Measurements from ENCODE around the gene SYN1. TPM values are rescaled to one million over a fixed set of nuclear protein-coding genes. Genes with fewer than 3 reads are reported as not detected.

SYN1 gene
- polyA plus RNA-seq, 2 of the 4 experiments (the other 2 are of a cell fraction): 0.05 TPM; not detected in 1

DNA sequence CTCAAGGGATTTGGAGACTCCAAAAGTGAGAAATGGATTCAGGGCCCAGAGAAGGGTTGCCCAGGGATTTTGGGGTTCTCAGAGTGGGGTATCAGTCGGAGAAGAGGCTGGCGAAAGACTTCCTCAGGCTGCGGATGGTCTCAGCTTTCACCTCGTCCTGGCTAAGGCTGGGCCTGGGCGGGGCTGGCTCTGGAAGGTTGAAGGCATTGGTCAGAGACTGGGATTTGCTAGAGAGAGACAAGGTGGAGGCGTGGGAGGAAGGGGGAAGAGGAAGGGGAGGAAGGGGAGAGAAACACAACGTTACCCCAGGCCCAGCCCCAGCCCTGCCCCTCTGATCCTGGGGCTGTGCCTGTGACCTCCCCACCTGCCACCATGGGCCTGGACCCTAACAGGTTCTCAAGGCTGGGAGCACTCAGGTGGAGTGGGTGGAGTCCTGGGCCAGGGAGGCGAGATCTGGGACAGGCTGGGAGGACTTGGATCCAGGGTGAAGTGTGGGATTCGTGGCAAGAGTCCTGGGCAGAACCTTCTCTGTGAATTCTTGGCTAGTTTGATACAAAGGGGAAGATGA is 46.8 kb downstream of the SYN1 start:
- TF ChIP-seq CBX2 (IDR thresholded peaks at IDR 0.05; ENCODE audit: borderline replicate concordance, low read depth): no peak
- TF ChIP-seq CHD2 (IDR thresholded peaks at IDR 0.05; ENCODE audit: low read length, partially characterized antibody): no peak
- TF ChIP-seq, protein P1, sequence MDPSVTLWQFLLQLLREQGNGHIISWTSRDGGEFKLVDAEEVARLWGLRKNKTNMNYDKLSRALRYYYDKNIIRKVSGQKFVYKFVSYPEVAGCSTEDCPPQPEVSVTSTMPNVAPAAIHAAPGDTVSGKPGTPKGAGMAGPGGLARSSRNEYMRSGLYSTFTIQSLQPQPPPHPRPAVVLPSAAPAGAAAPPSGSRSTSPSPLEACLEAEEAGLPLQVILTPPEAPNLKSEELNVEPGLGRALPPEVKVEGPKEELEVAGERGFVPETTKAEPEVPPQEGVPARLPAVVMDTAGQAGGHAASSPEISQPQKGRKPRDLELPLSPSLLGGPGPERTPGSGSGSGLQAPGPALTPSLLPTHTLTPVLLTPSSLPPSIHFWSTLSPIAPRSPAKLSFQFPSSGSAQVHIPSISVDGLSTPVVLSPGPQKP (IDR thresholded peaks at IDR 0.05; ENCODE audit: low read depth, low read length): no peak
- TF ChIP-seq HOXB5 (CRISPR knock-in tag; IDR thresholded peaks at IDR 0.05): no peak
- TF ChIP-seq SMC3 (IDR thresholded peaks at IDR 0.05): no peak
- no peak for TF ChIP-seq RARB (CRISPR knock-in tag; IDR thresholded peaks at IDR 0.05)
- TF ChIP-seq ZSCAN20 (CRISPR knock-in tag; IDR thresholded peaks at IDR 0.05): no peak
- TF ChIP-seq ZC3H11A (IDR thresholded peaks at IDR 0.05): no peak
- no peak for TF ChIP-seq GATA3 (IDR thresholded peaks at IDR 0.05; ENCODE audit: borderline replicate concordance)
- TF ChIP-seq KDM1A (IDR thresholded peaks at IDR 0.05; ENCODE audit: low read depth): no peak
- no peak for TF ChIP-seq RCOR1 (IDR thresholded peaks at IDR 0.05; ENCODE audit: low read depth, low read length)
- TF ChIP-seq, protein P2, sequence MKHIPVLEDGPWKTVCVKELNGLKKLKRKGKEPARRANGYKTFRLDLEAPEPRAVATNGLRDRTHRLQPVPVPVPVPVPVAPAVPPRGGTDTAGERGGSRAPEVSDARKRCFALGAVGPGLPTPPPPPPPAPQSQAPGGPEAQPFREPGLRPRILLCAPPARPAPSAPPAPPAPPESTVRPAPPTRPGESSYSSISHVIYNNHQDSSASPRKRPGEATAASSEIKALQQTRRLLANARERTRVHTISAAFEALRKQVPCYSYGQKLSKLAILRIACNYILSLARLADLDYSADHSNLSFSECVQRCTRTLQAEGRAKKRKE (CRISPR knock-in tag; IDR thresholded peaks at IDR 0.05; ENCODE audit: low read depth): no peak
- no peak for TF ChIP-seq POLR2AphosphoS2 (conservative IDR thresholded peaks at IDR 0.05; ENCODE audit: low read length)
- TF ChIP-seq HEYL (CRISPR knock-in tag; IDR thresholded peaks at IDR 0.05): no peak
- no peak for TF ChIP-seq MAZ (IDR thresholded peaks at IDR 0.05; ENCODE audit: borderline replicate concordance, low read depth, low read length)
- TF ChIP-seq, protein P3, sequence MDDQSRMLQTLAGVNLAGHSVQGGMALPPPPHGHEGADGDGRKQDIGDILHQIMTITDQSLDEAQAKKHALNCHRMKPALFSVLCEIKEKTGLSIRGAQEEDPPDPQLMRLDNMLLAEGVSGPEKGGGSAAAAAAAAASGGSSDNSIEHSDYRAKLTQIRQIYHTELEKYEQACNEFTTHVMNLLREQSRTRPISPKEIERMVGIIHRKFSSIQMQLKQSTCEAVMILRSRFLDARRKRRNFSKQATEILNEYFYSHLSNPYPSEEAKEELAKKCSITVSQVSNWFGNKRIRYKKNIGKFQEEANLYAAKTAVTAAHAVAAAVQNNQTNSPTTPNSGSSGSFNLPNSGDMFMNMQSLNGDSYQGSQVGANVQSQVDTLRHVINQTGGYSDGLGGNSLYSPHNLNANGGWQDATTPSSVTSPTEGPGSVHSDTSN (IDR thresholded peaks at IDR 0.05): no peak
- ATAC-seq (peak; percentile 1 to 11; a peak in 1 of 6 replicates), FAIRE-seq (no peak), DNase-seq (ENCODE audit: low read depth in 1 of 2, low spot score in 1 of 2) (no peak)
- Histone ChIP-seq H3K27ac (no peak overlapping the region), H3K4me2 (no peak overlapping the region), H3K4me1 (peaks cover 11% of the 10 kb centered on the region; the same call in 1 of the 3 replicates), H3K4me3 (no peak overlapping the region), H3K9me3 (no peaks in the 10 kb centered on the region)
- CTCF ChIA-PET: no interaction called here
- WGBS (ENCODE audit: missing lambda C conversion rate): 83% methylated on average over 9 of the region's 9 CpGs
- POLR2A ChIA-PET: interaction anchor here (0.5 kb wide), 1 partner anchor 10 kb away, joined by 3 read pairs; no protein-coding TSS in a partner anchor

DNA sequence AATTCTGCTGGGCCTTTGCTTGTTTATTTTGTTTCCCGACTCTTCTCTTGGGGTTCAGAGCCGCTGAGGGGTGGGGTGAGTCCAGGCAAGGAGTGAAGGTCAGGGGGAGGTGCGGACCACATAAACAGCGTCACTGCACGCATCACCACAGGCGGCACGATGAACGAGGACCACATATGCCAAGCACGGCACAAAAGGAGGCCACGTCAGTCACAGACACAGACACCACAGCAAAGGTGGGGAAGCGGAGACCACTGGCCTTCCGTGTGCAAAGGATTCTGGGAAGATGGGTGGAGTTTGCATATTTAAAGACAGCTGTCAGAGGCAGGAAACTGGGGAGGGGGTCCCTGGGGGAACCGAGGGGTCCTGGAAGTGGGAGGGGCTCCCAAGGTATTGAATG is 47.8 kb downstream of the SYN1 start:
- Histone ChIP-seq H3K4me1 (0 out of 3 replicates have a peak, but pooled peaks cover 6% of the 10 kb centered on the region), H3K4me3 (no peak overlapping the region), H3K4me2 (no peak overlapping the region), H3K27ac (no peak overlapping the region), H3K9me3 (no peaks in the 10 kb centered on the region)
- WGBS (ENCODE audit: missing lambda C conversion rate): 90% methylated on average over 10 of the region's 13 CpGs
- ChIA-PET POLR2A (interaction anchor here (0.5 kb wide), 1 partner anchor 11 kb away, joined by 3 read pairs; no protein-coding TSS in a partner anchor), CTCF (interaction anchor here (1.0 kb wide), 1 partner anchor 73 kb away, joined by 3 read pairs; no protein-coding TSS in a partner anchor)
- FAIRE-seq: no peak
- DNase-seq (ENCODE audit: low read depth in 1 of 2, low spot score in 1 of 2): no peak
- ATAC-seq: no peak
- TF ChIP-seq TFCP2L1 (CRISPR knock-in tag; IDR thresholded peaks at IDR 0.05): no peak
- TF ChIP-seq, protein P3 (IDR thresholded peaks at IDR 0.05): no peak
- TF ChIP-seq KDM5A (IDR thresholded peaks at IDR 0.05): no peak
- TF ChIP-seq ZC3H11A (IDR thresholded peaks at IDR 0.05): no peak
- no peak for TF ChIP-seq HDAC2 (IDR thresholded peaks at IDR 0.05)
- no peak for TF ChIP-seq GATA3 (IDR thresholded peaks at IDR 0.05; ENCODE audit: borderline replicate concordance)
- TF ChIP-seq ESRRA (IDR thresholded peaks at IDR 0.05; ENCODE audit: borderline replicate concordance, low read length): no peak
- no peak for TF ChIP-seq HOXA7 (CRISPR knock-in tag; IDR thresholded peaks at IDR 0.05)
- no peak for TF ChIP-seq POLR2AphosphoS2 (conservative IDR thresholded peaks at IDR 0.05; ENCODE audit: low read length)
- TF ChIP-seq NR3C1 (IDR thresholded peaks at IDR 0.05): no peak
- TF ChIP-seq EHF (CRISPR knock-in tag; IDR thresholded peaks at IDR 0.05): no peak
- TF ChIP-seq PHF8 (IDR thresholded peaks at IDR 0.05; ENCODE audit: borderline replicate concordance, low read depth): no peak
- TF ChIP-seq HEYL (CRISPR knock-in tag; IDR thresholded peaks at IDR 0.05): no peak
- TF ChIP-seq, protein P4, sequence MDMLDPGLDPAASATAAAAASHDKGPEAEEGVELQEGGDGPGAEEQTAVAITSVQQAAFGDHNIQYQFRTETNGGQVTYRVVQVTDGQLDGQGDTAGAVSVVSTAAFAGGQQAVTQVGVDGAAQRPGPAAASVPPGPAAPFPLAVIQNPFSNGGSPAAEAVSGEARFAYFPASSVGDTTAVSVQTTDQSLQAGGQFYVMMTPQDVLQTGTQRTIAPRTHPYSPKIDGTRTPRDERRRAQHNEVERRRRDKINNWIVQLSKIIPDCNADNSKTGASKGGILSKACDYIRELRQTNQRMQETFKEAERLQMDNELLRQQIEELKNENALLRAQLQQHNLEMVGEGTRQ (IDR thresholded peaks at IDR 0.05): no peak
- TF ChIP-seq RFX5 (IDR thresholded peaks at IDR 0.05): no peak
- TF ChIP-seq ZFP36 (IDR thresholded peaks at IDR 0.05; ENCODE audit: borderline replicate concordance, partially characterized antibody): no peak

All from A549 (cell line).